ENCODE measurements around the gene HLA-DMA. TPM values are rescaled to one million over a fixed set of nuclear protein-coding genes. Genes with fewer than 3 reads are reported as not detected.
A peak's percentile ranks its signal among the peaks of the same experiment; 100 is the strongest.

HLA-DMA gene
- total and polyA plus RNA-seq, 2 of the 8 experiments (the other 6 are each of a cell fraction or from before 2014, with no cell fraction given): 13.3 to 23.1 TPM

DNA sequence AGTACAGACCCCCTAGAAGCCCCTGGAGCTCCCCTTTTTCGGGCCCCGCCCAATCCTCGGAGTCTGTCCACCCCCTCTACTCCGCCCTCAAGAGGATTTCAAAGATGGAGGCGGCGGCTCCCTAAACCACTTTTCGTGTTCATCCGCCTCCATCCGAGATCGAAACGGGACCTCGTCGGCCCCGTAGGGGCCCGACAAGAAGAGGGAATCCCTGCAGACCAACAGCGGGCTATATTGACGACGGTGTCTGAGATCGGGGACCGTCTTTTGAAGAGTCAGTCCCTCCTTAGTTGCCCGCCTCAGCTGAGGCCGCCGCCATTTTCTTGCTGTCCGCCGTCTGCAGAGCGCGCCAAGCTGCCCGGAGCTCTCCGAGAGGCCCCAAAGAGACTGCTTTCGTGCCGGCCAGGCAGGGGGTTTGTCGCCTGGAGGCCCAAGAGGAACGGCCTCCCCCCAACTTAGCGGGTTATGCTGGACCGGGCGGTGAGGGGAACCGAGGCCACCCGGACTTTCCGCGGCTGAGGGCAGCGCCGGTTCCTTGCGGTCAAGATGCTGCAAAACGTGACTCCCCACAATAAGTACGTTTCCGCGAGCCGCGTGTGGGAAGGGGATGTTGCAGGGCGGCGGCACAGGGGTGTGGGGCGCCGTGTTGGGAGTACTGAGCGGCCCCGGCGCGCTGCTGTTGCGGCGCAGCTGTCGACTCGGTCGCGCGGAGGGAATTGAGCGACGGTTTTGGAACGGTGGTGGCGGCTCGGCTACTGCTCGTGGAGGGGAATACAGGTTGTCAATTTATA, 19.7 kb upstream of the HLA-DMA start (continued):
- TF ChIP-seq KDM5A (IDR thresholded peaks at IDR 0.05; ENCODE audit: low read length): no peak
- TF ChIP-seq CBX8 (IDR thresholded peaks at IDR 0.05; ENCODE audit: borderline replicate concordance, low read depth, low read length): no peak
- no peak for TF ChIP-seq ATF2 (IDR thresholded peaks at IDR 0.05; ENCODE audit: low read length)
- TF ChIP-seq HDAC2 (IDR thresholded peaks at IDR 0.05; ENCODE audit: borderline replicate concordance in 1 of 2, low read depth in 2 of 2, low read length in 2 of 2): peak in 1 of 2 experiments; percentile 48; a peak in 1 of 4 replicates
- no peak for TF ChIP-seq E2F6 (IDR thresholded peaks at IDR 0.05)
- no peak for TF ChIP-seq RAD21 (IDR thresholded peaks at IDR 0.05 in 1 of 2, conservative IDR thresholded peaks at IDR 0.05 in 1 of 2; ENCODE audit: low read depth in 2 of 2, low read length in 2 of 2)
- TF ChIP-seq ZNF274 (IDR thresholded peaks at IDR 0.05; ENCODE audit: borderline replicate concordance, extremely low read depth, low read length): no peak
- TF ChIP-seq NANOG (IDR thresholded peaks at IDR 0.05; ENCODE audit: insufficient read depth, low read depth, low read length, poor library complexity, severe bottlenecking): no peak

Data from H1 (cell line).